Nephron progenitor cell (in vitro differentiated cells): ENCODE measurements around the gene GCC2.

Source experiments
- DNase-seq: peaks from one replicate; pipeline ENCODE4 v3.0.0; 2021
- H3K27ac Mint-ChIP-seq: 2 replicates; pipeline ENCODE4 v1.8.0; 2021; ENCODE audit warnings: mild to moderate bottlenecking, moderate library complexity, mixed read lengths
- H3K27me3 Mint-ChIP-seq: 2 replicates; pipeline ENCODE4 v1.8.0; 2021; ENCODE audit warnings: mild to moderate bottlenecking, low read depth, mixed read lengths; ENCODE audit not compliant: poor library complexity
- H3K36me3 Mint-ChIP-seq: 2 replicates; pipeline ENCODE4 v1.8.0; 2021; ENCODE audit warnings: low read depth, mixed read lengths
- H3K4me1 Mint-ChIP-seq: 2 replicates; pipeline ENCODE4 v1.8.0; 2021; ENCODE audit warnings: mixed read lengths
- H3K4me3 Mint-ChIP-seq: 2 replicates; pipeline ENCODE4 v1.8.0; 2021; ENCODE audit warnings: mild to moderate bottlenecking, moderate library complexity, mixed read lengths
- H3K9me3 Mint-ChIP-seq: 2 replicates; pipeline ENCODE4 v1.8.0; 2021; ENCODE audit warnings: mild to moderate bottlenecking, moderate library complexity, mixed read lengths
- TF ChIP-seq, protein P1 (sequence below): fragments of 200-600 bp; sonication (generic); IDR thresholded peaks from 2 replicates; pipeline ENCODE4 v1.5.0; 2021; ENCODE audit warnings: antibody characterized with exemption

GCC2 gene, protein sequence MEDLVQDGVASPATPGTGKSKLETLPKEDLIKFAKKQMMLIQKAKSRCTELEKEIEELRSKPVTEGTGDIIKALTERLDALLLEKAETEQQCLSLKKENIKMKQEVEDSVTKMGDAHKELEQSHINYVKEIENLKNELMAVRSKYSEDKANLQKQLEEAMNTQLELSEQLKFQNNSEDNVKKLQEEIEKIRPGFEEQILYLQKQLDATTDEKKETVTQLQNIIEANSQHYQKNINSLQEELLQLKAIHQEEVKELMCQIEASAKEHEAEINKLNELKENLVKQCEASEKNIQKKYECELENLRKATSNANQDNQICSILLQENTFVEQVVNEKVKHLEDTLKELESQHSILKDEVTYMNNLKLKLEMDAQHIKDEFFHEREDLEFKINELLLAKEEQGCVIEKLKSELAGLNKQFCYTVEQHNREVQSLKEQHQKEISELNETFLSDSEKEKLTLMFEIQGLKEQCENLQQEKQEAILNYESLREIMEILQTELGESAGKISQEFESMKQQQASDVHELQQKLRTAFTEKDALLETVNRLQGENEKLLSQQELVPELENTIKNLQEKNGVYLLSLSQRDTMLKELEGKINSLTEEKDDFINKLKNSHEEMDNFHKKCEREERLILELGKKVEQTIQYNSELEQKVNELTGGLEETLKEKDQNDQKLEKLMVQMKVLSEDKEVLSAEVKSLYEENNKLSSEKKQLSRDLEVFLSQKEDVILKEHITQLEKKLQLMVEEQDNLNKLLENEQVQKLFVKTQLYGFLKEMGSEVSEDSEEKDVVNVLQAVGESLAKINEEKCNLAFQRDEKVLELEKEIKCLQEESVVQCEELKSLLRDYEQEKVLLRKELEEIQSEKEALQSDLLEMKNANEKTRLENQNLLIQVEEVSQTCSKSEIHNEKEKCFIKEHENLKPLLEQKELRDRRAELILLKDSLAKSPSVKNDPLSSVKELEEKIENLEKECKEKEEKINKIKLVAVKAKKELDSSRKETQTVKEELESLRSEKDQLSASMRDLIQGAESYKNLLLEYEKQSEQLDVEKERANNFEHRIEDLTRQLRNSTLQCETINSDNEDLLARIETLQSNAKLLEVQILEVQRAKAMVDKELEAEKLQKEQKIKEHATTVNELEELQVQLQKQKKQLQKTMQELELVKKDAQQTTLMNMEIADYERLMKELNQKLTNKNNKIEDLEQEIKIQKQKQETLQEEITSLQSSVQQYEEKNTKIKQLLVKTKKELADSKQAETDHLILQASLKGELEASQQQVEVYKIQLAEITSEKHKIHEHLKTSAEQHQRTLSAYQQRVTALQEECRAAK (N-terminal part only)

DNA sequence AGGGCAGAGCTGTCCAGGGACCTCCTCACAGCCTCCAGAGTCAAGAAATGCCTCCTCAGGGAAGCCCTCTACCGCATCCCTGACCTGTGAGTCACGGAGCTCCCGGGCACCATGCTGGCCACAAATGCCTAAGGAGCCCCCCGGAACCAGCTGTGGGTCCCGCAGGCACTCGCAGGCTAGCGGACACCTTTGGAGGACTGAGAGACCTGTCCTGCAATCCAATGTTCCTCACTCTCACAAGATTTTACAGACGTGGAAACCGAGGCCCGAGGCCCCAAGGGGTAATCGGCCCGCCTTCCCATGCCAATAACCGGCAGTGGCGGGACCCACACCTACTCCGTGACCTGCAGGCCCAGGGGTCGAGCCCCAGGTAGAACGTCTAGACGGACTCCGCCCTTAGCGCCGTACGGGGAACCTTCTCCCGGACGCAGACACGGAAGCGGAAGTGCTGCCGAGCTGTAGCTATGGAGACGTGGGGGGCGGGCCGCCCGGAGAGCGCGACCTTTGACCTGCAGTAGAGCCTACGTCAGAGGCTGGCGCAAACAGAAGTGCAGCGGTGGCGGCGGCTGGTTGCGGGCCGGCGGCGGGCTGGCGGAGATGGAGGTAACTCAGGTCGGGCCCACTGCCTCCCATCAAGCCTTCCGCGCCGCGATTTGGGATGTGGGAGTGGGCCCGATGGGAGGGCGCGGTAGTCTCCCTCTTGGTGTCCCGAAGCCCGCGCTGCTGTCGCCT is at the start of gene GCC2:
GCC2 (plus strand) TSS at position 529 of the 732 bp plus-strand sequence; CDS start at position 598, 69 bp downstream.
- Mint-ChIP-seq H3K36me3 (peaks cover 34% of the 10 kb centered on the region), H3K9me3 (peaks cover 5% of the 10 kb centered on the region), H3K27me3 (peaks cover 7% of the 10 kb centered on the region), H3K27ac (peak within 1 kb of the TSS; percentile 98), H3K4me1 (peaks cover 50% of the 10 kb centered on the region), H3K4me3 (peak within 1 kb of the TSS; percentile 95)
- TF ChIP-seq, protein P1, sequence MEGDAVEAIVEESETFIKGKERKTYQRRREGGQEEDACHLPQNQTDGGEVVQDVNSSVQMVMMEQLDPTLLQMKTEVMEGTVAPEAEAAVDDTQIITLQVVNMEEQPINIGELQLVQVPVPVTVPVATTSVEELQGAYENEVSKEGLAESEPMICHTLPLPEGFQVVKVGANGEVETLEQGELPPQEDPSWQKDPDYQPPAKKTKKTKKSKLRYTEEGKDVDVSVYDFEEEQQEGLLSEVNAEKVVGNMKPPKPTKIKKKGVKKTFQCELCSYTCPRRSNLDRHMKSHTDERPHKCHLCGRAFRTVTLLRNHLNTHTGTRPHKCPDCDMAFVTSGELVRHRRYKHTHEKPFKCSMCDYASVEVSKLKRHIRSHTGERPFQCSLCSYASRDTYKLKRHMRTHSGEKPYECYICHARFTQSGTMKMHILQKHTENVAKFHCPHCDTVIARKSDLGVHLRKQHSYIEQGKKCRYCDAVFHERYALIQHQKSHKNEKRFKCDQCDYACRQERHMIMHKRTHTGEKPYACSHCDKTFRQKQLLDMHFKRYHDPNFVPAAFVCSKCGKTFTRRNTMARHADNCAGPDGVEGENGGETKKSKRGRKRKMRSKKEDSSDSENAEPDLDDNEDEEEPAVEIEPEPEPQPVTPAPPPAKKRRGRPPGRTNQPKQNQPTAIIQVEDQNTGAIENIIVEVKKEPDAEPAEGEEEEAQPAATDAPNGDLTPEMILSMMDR = no peak
- DNase-seq = peak; percentile 96

DNA sequence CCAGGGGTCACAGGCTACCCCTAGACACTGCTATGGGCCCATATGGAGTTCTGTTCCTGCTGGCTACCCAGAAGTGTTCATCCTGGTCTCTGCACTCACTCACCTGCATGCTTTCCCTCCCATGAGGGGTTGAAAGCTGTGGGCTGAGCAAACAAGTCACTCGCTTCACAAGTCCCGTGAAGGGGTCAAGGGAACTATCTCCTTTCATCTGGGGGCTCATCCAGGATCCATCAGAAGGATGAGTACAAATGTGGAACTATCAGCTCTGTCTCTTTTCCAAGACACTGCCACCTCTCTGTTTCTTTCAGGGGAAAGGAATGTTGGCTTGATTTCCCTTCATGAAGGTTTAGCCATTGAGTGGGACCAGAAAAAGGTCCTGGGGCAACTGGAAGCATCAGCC is 49.5 kb upstream of the GCC2 start:
- TF ChIP-seq, protein P1 = no peak
- DNase-seq = no peak
- peaks cover 31% of the 10 kb centered on the region for H3K36me3 Mint-ChIP-seq
- H3K9me3 Mint-ChIP-seq = peaks cover 77% of the 10 kb centered on the region
- H3K4me3 Mint-ChIP-seq = no peak overlapping the region
- peaks cover 6% of the 10 kb centered on the region for H3K27me3 Mint-ChIP-seq
- no peak overlapping the region for H3K27ac Mint-ChIP-seq
- peaks cover 13% of the 10 kb centered on the region for H3K4me1 Mint-ChIP-seq

DNA sequence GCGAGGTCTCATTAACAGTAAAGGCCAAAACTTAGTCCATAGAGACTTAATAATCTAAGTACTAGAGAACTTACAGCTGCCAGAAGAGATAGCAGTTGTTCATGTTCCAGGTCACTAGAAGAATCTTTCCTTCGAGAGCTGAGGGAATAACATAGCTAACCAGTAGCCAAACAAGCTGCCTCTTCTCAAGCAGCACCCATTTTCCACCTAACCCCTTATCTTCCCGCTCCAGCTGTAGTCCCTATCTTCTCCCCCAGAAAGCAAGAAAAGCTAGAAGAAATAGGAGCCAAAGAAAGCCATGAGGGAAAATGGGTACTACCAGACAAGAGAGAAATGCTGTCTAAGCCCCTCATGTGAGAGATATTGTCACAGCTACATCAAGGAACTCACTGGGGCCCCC is 47.2 kb upstream of the GCC2 start:
- TF ChIP-seq, protein P1 = no peak
- no peak overlapping the region for H3K27ac Mint-ChIP-seq
- DNase-seq = no peak
- peaks cover 35% of the 10 kb centered on the region for H3K36me3 Mint-ChIP-seq
- H3K27me3 Mint-ChIP-seq = peaks cover 6% of the 10 kb centered on the region
- H3K4me3 Mint-ChIP-seq = no peak overlapping the region
- peaks cover 21% of the 10 kb centered on the region for H3K4me1 Mint-ChIP-seq
- H3K9me3 Mint-ChIP-seq = peaks cover 81% of the 10 kb centered on the region

DNA sequence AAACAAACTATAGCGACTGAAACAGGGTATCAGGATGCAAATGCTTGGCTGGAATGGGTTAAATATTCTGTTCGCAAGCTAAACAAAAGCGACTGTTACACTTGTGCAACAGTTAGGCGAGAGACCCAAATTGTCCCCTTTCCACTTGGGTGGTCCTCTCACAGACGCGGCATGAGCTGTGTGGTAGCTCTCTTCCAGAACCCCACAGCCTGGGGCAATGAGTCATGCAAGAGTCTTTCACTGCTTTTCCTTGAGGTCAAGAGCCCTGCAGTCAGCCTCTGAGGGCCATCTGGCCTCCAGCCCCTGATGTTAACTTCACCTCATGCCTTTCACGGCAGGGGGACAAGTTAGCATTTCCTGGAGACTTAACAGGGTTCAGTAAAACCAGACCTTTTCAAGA is 45.5 kb upstream of the GCC2 start:
- peaks cover 3% of the 10 kb centered on the region for H3K27me3 Mint-ChIP-seq
- H3K27ac Mint-ChIP-seq = peak overlapping the region; percentile 66
- DNase-seq = no peak
- peaks cover 26% of the 10 kb centered on the region for H3K36me3 Mint-ChIP-seq
- H3K4me1 Mint-ChIP-seq = peaks cover 21% of the 10 kb centered on the region
- peaks cover 66% of the 10 kb centered on the region for H3K9me3 Mint-ChIP-seq
- no peak overlapping the region for H3K4me3 Mint-ChIP-seq
- TF ChIP-seq, protein P1 = no peak

DNA sequence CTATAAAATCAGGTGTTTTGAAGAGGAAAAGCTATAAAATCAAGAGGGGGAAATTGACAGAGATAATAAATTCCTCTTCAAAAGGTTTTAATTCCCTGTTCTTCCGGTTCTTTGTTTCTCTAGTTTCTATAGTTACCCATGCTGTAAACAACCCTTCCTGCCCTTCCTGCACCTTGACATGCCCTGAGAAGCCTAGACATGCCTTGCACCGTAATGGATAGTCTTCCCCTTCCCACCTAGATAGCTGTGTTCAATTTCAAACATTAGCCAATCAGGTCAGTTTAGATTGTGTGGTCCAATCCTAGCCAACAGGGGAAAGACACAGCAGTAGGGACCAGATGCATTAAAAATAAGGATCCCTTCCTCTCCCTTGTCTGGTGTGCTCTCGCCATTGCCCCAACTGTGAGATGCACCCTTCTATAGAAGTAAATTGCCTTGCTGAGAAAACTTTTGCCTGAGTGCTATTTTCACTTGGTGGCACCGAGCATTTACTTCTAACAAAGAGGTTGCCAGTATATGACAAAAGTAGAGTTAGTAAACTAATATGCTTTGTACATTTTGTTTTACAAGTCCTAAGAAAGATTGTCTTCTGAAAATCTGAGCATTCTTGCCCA is 44.1 kb upstream of the GCC2 start:
- DNase-seq = no peak
- TF ChIP-seq, protein P1 = no peak
- H3K4me1 Mint-ChIP-seq = peaks cover 21% of the 10 kb centered on the region
- H3K27me3 Mint-ChIP-seq = peaks cover 6% of the 10 kb centered on the region
- H3K9me3 Mint-ChIP-seq = peaks cover 52% of the 10 kb centered on the region
- H3K4me3 Mint-ChIP-seq = no peak overlapping the region
- H3K27ac Mint-ChIP-seq = peak overlapping the region; percentile 68
- H3K36me3 Mint-ChIP-seq = peaks cover 14% of the 10 kb centered on the region
